Measurements from ENCODE around the gene VPS54.
"Not testable (repeated sequence)": the region's sequence is repeated elsewhere in the genome, so short reads cannot be mapped to it uniquely, and the experiment has no call there.

VPS54 gene

DNA sequence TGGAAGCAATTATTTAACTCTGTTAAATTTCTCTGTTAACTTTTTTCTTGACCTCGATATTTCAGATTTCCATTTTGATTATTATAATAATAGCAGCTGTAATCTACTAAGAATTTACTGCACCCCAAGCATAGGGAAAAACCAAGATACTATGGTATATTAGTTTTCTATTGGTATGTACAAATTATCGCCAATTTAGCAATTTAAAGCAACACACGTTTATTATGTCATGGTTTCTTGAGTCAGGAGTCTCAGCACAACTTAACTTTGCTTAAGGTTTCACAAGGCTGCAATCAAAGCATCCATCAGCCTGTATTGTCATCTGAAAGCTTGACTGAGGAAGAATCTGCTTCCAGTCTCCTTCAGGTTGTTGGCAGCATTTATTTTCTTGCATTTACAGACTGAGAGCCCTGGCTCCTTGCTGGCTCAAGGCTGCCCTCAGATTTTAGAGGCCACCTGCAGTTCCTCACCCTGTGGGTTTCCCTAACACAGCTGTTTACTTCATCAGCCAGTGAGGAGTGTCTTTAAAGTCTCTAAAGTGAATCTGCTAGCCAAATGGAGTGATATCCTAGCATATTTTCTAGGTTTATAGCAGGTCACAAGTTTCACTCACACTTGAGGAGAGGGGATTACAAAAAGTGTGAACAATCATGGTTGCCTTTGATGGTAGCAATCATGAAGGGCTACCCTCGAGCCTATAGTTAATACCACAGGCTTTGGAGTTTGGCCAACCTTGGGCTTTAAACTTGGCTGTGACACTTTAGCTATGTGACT, 4.4 kb upstream of the VPS54 start:
- no peak for DNase-seq

DNA sequence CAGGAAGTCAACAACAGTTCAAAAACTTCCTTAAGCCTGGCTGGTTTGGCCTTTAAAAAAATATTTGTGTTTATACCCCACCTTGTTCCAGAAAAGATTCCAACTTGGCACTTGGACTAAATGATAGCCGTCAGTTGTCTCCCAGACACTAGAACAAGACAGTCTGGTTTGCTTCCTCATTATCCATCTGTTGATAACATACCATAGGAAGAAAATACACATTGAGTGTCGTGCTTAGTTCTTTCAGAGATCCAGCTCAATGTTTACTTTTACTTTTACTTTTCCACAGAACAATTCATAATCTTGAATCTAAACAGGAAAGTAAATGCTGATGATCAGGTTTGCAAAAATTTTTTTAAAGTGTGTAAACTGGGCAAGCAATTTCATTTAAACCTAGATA, 2.4 kb upstream of the VPS54 start:
- DNase-seq = no peak

DNA sequence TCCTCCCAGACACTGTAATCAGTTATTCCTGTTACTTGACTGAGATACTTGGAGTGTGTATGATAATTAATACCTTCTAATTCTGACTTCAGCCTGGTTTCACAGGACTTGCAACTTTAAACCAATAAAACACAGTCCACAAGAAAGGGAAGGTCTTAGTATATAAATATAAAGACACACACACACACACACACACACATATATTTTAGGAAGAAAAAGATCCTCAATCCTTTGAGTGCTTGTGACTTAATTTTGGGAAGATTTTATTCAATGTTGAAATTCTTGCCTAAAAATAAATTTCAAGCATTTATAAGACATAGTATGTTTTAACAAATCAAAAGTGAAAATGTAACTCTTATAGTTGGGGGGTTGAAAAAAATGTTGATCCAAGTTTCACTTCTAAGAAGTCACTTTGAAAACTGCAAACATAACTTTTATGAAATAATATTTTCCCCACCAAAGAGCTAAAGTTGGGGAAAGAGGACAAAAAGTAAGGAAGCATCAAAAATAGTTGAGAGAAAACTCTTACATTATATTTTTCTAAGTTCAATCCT, 824 bp upstream of the VPS54 start:
- no peak for DNase-seq

DNA sequence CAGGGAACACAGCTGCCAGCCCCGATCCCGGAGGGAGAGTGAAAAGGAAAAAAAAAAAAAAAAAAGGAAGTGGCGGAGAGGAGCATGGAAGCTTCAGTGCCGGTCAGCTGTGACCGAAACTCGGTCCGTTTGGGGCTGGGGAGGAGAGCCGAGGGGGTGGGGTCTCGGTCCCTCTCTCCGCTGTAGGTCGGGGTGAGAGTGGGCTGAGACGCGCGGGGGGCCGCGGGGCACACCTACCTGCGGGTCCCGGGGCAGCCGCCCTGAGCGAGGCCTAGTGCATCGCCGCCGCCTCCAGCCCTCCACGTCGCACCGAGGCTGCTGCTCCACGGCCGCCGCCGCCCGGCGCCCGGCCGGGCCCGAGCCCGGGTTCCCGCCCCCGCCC, 536 bp downstream of the VPS54 start:
- DNase-seq = no peak

DNA sequence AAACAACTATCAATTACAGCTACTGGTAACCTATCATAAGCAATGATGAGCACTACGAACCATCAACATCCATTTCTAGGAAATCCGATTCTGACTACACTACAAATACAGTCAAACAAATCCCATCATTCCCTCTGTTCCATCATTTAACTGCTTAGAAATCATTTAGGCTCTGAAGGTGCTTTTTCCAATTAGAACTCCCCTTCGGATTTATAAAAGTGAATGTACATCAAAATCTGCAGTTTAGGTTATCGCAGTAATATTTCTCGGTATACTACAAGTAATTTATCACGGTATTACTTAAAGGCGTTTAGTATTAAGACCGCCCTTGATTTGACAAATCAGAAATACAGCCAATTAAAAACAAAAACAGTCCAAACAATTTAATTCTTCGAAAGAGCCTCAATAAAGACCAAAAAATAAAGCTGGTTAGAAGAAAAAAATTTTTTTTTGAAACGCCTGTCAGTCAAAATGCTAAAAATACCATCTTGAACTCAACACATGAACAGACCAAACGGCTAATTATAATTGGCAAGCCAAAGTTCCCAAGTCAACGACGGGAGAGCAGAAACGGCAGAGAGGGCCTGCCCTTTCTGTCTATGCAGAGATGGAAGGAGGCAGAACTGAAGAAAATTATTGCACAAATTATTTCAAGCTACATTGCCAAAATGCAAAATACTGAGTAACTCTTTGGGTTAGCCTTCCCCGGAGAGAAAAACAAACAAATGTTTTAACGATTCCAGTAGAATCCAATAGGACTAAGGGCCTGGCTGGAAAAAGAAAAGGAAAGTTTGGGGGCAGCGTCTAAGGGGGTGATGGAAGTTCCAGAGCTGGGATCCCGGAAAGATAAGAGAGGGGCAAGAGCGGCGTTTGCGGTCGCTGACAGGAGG, 1.2 kb downstream of the VPS54 start:
- DNase-seq = no peak

DNA sequence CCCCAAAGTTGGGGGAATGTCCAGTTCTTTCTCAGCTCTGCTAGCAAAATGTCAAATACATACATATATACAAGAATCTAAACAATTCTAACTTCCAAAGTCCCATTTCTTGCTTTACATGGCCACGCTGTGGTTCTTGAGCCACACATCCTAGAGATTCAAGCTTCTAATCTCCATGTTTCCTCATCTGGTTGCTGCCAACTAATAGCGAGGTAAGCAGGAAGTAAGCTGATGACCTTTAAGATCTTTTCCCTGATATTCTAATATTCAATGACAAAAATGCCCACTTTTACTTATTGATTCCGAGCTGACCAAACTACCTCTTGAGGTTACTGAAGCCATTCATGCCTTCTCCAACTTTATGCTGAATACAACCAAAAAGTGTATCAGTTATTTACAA, 3.3 kb downstream of the VPS54 start:
- DNase-seq = no peak

DNA sequence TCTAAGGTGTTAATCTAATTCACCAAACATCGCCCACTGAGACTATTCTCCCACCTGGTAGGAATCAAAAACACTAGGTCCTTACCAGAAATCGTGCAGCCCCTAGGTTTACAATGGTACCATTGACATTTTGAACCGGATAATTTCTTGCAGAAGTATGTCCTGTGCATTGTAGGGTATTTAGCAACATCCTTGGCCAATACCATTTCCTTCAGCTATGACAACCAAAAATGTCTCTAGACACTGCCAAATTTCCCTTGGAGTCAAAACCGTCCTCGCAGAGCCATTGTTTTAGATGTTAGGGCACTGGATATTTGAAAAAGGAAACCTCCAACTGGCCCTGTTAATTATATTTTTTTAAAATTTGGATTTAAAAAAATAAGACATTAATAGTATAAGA, 3.8 kb downstream of the VPS54 start:
- no peak for DNase-seq

DNA sequence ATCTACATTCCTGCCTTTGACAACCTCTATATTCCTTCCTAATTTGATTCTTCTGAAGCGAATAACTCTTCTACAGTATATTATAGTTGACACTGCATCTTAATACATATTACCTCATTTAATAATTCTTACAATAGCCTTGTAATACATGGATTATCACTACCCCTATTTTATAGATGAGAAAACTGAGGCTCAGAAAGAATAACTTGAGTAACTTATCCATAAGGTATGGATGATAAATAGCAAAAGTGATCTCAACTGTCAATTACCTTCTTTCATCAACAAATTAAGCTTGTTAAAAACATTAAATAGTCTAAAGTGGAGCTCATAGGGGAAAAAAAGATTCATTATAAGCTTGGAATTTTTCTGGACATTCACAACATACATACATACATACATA, 4.6 kb downstream of the VPS54 start:
- DNase-seq = no peak

DNA sequence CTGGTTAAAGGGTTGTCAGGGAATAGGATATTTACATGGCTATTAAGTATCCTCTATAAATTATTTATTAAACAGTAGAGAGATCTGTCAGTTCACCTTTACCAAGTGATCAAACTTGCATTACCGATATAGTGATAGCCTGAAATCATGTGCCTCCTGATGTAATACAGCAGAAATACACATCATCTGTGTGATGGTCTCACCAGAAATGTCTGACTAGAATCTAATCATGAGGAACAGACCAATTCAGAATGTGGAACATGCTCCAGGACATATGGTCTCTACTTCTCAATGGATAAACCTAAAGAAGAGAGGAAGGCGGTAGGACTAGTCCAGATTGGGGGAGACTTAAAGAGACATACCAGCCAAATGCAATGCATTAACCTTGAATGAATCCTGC, 6.2 kb downstream of the VPS54 start:
- DNase-seq = no peak

DNA sequence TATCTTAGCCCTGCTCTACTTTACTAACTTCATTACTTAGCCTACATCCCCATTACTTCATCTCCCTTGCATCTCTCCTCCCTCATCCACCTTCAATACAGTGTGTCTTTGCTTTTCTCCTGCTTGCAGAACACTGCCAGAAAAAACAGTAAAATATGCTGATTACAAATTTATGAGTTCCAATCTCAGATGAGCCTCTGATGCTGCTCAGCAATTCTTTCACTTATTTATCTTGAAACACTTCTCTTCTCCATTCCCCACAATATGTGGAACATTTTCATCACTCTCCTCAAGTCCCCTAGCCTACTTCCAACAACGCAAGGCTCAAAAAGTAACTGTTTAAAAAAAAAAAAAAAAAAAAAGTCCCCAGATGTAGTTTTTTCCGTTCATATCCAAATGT, 7.1 kb downstream of the VPS54 start:
- no peak for DNase-seq

DNA sequence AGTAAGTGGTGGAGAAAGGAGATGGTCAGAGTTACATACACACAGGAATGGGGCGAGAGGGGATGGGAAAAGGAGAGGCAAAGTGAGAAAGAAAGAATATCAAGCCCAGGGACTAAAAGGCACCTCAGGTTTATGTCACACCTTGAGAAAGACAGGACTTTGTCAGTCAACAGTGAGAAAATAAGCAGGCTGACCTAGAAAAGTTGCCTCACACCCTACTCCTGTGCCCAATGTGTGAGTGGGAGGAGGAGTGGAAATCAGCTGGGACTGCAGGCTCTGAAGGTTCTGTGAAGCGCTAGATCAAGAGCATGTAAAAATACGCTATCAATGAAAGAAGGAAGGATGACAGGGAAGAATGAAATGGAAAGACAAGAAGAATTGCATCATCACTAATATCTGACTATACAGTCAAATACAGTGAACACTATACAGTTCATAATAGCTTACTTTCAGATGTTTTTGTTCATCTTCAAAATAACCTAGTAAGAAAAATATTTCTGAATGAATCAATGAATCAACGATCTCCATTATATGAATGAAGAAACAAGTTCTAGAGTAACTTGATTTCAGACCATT, 10.7 kb downstream of the VPS54 start:
- no peak for DNase-seq

DNA sequence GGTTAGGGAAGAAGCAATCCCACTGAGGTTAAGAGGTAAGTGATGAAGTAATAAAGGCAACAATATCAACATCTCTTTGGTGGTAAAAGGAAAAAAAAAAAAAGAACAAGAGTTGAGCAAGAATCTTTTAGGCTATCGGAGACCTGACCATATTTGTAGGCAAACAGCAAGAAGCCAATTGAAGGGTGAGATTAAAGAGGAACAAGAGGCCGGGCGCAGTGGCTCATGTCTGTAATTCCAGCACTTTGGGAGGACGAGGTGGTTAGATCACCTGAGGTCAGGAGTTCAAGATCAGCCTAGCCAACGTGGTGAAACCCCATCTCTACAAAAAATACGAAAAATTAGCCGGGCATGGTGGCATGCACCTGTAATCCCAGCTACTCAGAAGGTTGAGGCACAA, 11.3 kb downstream of the VPS54 start:
- DNase-seq = no peak

DNA sequence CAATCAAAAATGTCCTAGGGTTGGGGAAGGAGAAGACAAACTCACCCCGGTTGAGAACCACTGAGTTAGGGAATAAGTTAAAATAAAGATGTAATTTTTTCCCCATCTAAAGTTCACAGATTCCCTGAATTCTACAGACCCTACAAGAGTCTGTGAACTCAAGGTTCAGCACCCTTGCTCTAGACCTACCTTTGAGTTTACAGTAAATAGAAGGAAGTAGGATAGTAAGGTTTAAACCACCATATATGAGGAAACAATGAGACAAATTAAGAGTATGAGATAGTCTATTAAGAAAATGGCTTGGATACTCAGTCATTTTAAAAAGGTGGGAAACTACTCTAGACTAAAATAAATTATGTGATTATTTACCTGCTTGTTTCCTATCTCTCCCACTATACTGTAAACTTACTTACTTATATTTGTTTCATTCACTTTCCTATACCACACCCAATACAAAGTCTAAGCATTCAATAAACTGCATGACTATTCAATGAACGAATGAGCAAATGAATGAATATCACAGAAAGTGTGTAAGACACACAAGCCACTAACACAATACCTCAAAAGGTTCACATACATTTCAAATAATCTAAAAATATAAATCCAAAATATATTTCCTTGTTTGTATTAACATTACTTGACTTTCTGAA, 13.4 kb downstream of the VPS54 start:
- DNase-seq = no peak

DNA sequence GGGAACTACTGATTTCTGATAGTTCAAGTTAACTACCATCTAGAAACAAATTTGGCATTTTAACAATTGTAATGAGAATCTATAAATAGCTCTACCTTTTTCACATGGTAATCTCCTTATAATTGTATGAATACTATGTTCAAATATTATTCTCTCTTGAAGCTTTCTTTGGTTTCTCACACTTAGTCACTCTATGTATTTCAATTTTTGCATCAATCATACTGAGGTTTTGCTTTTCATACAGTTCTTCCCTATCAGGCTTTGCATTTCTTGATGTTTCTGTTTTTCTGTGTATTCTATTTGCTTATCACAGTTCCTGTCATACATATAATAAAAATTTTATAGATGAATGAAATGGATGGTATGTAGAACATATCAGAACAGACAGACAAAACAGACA, 16.0 kb downstream of the VPS54 start:
- no peak for DNase-seq

DNA sequence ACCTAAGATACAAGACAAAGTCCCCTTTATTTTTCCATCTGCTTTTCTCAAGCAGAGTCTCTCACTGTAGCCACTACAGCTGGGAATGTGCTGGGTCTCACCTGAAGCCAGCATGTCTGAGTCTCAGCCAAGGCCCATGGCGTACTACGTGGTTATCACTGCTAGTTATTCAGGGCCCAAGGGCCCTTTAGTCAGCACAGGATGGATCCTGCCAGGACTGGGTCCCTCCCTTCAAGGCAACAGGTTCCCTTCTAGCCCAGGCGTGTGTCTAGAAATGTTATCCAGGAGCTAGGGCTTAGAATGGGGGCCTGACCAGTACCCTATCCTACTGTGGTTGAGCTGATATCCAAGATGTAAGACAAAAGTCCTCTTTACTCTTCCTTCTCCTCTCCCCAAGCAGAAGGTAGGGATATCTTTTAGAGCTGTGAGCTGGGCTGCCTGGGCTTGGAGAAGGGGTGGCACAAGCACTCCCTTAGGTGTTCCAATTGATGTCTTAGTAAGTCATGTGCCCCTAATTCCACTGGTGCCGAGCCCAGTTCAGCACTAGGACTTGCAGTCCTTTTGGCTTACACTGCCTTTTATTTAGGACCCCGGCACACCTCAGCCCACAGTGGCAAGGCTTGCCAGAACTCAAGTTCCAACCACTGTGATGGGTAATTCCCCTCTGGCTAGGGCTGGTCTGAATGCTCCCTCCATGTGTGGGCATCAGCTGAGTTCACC, 17.7 kb downstream of the VPS54 start:
- DNase-seq = no peak

DNA sequence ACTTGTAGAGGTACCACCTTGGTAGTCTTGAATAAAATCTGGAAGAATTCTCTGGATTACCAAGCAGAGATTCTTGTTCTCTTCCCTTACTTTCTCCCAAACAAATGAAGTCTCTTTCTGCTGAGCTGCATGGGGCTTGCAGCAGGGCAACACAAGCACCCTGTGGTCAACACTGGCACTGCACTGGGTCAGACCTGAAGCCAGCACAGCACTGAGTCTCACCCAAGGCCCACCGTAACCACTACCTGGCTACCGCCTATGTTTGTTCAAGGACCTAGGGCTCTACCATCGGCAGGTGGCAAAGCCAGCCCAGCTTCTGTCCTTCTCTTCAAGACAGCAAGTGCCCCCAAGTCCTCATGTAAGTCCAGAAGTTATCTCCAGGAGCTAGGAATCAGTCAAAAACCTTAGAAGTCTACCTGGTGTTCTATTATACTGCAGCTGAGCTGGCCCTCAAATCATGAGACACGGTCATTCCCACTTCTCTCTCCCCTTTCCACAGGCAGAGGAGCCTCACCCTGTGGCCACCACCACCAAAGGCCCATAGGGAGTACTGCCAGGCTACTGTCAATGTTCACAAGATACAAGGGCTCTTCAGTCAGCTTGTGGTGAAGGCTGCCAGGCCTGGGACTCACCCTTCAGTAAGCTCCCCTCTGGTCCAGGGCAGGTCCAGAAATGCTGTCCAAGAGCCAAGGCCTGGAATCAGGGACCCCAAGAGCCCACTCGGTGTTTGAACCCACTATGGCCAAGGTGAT, 18.4 kb downstream of the VPS54 start:
- no peak for DNase-seq

DNA sequence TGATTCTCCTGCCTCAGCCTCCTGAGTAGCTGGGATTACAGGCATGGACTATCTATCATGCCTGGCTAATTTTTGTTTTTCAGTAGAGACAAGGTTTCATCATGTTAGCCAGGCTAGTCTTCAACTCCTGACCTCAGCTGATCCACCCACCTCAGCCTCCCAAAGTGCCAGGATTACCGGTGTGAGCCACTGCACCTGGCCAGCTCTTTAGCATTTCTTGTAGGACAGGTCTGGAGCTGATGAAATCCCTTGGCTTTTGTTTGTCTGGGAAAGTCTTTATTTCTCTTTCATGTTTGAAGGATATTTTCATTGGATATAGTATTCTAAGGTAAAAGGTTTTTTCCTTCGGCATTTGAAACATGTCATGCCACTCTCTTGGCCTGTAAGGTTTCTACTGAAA, 20.2 kb downstream of the VPS54 start:
- no peak for DNase-seq

DNA sequence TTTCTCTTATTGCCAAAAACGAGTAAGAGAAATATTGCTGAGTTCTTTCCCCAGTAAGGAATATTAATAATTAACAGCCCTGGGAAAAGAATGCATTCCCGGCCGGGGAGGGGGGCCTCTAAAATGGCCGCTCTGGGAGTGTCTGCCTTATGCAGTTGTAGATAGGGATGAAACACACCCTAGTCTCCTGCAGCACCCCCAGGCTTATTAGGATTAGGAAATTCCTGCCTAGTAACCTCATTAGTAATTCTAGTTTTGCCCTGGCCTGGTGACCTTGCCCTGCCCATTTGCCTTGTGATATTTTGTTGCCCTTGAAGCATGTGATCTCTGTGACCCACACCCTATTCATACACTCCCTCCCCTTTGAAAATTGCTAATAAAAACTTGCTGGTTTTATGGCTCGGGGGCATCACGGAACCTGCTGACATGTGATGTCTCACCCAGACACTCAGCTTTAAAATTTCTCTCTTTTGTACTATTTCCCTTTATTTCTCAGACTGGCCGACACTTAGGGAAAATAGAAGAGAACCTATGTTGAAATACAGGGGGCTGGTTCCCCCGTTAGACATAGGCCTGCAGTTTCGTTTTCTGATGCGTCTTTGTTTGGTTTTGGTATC, 22.5 kb downstream of the VPS54 start:
- not testable (repeated sequence) for DNase-seq

DNA sequence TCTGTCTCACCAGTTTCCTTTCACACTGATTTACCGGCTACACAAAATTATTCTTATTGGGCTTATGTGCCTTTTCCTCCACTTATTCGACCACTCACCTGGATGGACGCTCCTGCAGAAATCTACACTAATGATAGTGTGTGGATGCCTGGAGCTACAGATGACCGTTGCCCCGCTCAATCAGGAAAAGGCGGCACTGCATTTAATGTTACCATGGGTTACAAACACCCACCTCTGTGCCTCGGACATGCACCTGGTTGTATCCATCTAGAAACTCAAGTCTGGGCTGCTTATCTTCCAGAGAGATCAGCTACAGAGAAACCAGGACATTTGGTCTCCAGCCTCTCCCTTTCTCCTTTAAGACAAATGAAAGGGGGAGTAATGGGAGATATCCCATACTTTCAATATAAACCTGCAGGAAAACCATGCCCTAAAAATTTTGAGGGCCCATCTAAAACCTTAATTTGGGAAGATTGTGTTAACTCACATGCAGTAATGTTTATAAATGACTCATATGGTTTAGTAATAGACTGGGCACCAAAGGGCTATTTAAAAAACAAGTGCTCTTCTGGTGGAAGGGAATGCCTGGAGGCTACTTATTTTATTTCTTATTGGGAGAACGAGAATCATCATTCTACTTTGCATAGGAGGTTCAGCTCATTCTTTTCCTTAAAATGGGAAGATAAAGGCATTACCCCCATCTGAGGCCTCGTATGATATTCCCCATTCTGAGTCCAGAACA, 24.7 kb downstream of the VPS54 start:
- not testable (repeated sequence) for DNase-seq

DNA sequence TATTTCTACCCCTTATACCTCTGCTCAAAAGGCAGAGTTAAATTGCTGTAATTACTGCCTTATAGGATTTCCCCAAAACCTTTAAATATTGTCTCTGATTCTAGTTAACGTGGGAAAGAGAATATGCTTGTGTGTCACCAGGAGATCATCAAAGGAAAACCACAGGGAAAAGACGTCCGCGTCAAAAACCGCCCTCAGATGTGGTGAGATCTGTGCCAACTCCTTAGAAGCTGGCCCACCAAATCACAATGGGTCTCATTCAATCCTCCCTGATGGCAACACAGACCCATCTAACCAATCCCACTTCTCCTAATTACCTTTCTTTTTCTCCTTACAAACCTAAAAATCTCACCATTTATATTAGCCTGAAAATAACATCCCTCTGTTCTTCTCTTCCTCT, 25.4 kb downstream of the VPS54 start:
- DNase-seq = no peak
